Bronchial epithelial cell (primary cell): ENCODE measurements around the gene COL23A1. TPM values are rescaled to one million over a fixed set of nuclear protein-coding genes. Genes with fewer than 3 reads are reported as not detected.

Experiments
- DNase-seq: peaks from one replicate; pipeline ENCODE4 v3.0.0-alpha.2; 2010; ENCODE audit warnings: low read depth
- FAIRE-seq: peaks from 2 replicates; lab custom pipeline; 2011; peaks lifted over from hg19 to GRCh38; lab: Jason Lieb, UNC
- H3K27me3 ChIP-seq: 2 replicates; pipeline ENCODE4 v1.5.1; 2011; ENCODE audit warnings: low read length; ENCODE audit not compliant: control insufficient read depth, insufficient read depth
- H3K36me3 ChIP-seq: 2 replicates; pipeline ENCODE4 v1.5.1; 2011; ENCODE audit warnings: low read length; ENCODE audit not compliant: control insufficient read depth, insufficient read depth
- H3K4me3 ChIP-seq: 2 replicates; pipeline ENCODE4 v1.5.1; 2011; ENCODE audit warnings: mild to moderate bottlenecking, low read depth, low read length, control low read depth
- total RNA-seq: library from RNA; depleted of rRNA; stranded (reverse); fragments of >200 nt; gene quantifications from 2 replicates; pipeline ENCODE4 v1.2.1, GENCODE V29; 2014
- TF ChIP-seq, protein P1 (sequence below): IDR thresholded peaks from 2 replicates; pipeline ENCODE4 v1.5.1; 2011; ENCODE audit warnings: mild to moderate bottlenecking, moderate library complexity, low read length, control low read depth, inconsistent platforms; ENCODE audit not compliant: insufficient read depth, severe bottlenecking

The COL23A1 gene
- total RNA-seq, 1 donor from 2014 or later: 0.26 TPM

DNA sequence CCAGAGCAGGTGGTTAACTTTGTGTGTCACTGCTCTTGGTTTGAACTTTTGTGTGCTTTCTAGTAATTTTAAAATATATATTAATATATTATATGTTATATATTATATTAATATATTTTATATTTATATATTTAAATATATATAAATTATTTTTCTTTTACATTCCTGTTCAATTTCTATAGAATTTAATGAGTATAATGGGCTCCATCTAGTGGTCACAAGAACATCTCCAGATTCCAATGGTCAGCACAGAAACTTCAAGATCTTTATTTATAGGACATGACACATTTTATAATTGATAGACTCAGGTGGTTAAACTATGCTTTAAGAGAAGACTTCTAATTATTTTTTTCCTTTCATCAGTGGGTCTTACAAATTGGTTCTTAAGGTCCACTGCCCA lies 39.1 kb downstream of the COL23A1 start:
- Histone ChIP-seq H3K4me3 (no peak overlapping the region), H3K36me3 (no peaks in the 10 kb centered on the region), H3K27me3 (no peaks in the 10 kb centered on the region)
- FAIRE-seq: no peak
- TF ChIP-seq, protein P1, sequence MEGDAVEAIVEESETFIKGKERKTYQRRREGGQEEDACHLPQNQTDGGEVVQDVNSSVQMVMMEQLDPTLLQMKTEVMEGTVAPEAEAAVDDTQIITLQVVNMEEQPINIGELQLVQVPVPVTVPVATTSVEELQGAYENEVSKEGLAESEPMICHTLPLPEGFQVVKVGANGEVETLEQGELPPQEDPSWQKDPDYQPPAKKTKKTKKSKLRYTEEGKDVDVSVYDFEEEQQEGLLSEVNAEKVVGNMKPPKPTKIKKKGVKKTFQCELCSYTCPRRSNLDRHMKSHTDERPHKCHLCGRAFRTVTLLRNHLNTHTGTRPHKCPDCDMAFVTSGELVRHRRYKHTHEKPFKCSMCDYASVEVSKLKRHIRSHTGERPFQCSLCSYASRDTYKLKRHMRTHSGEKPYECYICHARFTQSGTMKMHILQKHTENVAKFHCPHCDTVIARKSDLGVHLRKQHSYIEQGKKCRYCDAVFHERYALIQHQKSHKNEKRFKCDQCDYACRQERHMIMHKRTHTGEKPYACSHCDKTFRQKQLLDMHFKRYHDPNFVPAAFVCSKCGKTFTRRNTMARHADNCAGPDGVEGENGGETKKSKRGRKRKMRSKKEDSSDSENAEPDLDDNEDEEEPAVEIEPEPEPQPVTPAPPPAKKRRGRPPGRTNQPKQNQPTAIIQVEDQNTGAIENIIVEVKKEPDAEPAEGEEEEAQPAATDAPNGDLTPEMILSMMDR: no peak
- DNase-seq: peak; percentile 51

GRCh38 chr5:178548746-178549145 lies 41.4 kb downstream of the COL23A1 start:
- Histone ChIP-seq H3K4me3 (no peak overlapping the region), H3K27me3 (no peaks in the 10 kb centered on the region), H3K36me3 (no peaks in the 10 kb centered on the region)
- FAIRE-seq (no peak), DNase-seq (peak; percentile 55)
- TF ChIP-seq, protein P1: no peak

DNA sequence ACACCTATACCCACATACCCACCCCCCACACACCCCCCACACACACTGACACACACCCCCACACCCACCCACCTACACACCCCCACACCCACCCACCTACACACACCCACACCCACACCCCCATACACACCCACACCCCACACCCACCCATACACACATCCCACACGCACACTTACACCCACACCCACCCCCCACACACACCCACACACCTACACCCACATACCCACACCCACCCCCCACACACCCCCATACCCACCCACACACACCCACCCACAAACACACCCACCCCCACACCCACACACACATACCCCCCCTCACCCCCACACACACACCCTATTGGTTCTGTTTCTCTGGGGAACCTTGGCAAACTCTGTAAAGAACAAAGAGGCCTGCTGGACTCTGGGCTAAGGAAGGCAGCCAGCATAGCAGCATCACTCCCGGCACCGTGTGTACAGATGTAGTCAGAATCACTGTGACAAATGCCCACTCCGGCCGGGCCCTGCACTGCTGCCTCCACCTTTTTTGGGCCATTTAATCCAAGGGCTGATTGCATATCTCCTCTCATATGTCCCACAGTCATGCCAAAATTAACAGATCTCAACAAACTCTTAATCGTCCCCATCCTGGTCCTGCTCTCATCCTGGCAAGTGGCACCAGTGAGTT lies 42.3 kb downstream of the COL23A1 start:
- Histone ChIP-seq H3K4me3 (no peak overlapping the region), H3K36me3 (no peaks in the 10 kb centered on the region), H3K27me3 (no peaks in the 10 kb centered on the region)
- DNase-seq (no peak), FAIRE-seq (no peak)
- TF ChIP-seq, protein P1: no peak

DNA sequence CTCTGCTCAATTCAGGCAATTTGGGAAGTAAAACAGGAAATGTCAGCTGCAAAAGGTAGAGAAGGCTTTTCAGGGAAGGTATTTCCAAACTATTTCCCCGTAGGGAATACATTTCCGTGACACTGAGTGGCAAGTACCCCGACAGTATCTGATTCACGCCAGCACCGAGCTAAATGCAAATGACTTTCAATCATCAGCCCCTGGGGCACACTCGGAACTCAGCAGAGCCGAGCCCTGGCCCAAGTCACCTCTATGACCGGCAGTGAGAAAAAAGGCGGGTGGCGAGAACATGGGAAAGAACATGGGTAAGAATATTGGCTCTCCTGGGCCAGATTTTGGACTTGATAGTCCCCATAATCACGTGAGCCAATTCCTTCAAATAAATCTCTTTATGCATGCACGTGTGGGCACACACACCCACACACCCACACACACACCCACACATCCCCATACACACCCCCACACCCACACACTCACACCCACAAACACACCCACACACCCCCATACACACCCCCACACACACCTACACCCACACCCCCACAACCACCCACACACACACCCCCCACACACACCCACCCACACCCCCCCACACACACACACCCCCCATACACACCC lies 43.0 kb downstream of the COL23A1 start:
- no peaks in the 10 kb centered on the region for H3K27me3 ChIP-seq
- H3K36me3 ChIP-seq: no peaks in the 10 kb centered on the region
- TF ChIP-seq, protein P1: no peak
- DNase-seq (no peak), FAIRE-seq (no peak)
- H3K4me3 ChIP-seq: no peak overlapping the region

DNA sequence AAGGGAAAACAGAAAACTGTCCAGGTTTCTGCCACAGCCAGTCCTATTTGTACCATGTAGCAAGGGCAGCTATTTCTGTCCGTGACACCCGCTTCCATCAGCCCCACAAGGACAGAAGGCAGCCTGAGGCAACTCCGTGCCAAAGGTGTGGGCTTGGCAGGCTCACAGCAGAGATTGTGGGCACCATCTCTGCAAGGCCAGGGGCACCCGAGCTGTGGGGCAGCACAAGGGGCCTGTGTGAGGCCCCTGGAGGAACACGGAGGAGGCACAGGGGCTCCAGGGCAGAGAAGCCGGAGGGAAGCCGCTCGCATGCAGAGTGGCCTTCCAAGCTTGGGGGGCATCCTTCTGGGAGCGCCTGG lies 43.5 kb downstream of the COL23A1 start:
- TF ChIP-seq, protein P1: no peak
- no peak for DNase-seq
- H3K27me3 ChIP-seq: no peaks in the 10 kb centered on the region

More for the DNA sequence above, 43.5 kb downstream of the COL23A1 start:
- Histone ChIP-seq H3K36me3 (no peaks in the 10 kb centered on the region), H3K4me3 (no peak overlapping the region)
- FAIRE-seq: no peak
